AG09309 (cell line): ENCODE measurements around the gene TAF6.
A peak's percentile ranks its signal among the peaks of the same experiment; 100 is the strongest.

Experiments
- DNase-seq: peaks from one replicate; pipeline ENCODE4 v3.0.0-alpha.2; 2010; ENCODE audit warnings: low read depth
- H3K4me3 ChIP-seq: 2 replicates; pipeline ENCODE4 v1.5.1; 2011; ENCODE audit warnings: mild to moderate bottlenecking, low read depth, low read length, moderate library complexity; ENCODE audit not compliant: control insufficient read depth
- CTCF ChIP-seq: IDR thresholded peaks from 2 replicates; pipeline ENCODE4 v1.5.1; 2011; ENCODE audit warnings: mild to moderate bottlenecking, low read depth, low read length, inconsistent platforms; ENCODE audit not compliant: insufficient read depth, control insufficient read depth; ENCODE audit errors: missing control alignments

Gene TAF6

DNA sequence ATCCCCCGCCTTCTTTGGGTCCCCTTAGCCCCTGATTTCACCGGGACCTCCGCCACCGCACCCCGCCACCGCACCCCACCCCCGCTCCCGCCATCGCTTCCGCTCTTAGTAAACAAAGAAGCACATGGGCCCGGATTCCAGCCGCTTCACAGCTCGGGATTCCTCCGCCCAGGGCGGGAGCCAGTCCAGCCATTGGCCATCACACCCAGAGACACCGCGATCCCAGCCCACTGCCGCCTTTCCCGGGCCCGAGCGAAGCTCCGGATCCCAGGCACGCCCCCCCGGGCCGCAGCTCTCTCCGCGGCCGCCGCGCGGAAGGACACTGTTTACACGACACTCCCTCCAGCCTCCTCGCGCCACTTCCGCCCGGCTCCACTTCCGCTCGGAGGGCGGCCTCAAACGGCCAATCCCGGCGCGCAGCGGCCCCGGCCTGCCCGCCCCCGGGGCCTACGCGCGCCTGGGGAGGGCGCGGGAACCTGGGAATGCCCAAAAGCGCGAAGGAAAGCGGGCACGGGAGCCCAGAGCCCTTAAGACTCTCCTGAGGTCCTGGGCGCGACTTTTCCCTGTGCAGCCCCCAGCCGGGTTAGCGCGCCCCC lies 18.6 kb downstream of the TAF6 start:
- DNase-seq, result peak; percentile 97
- peak overlapping the region; percentile 93 for H3K4me3 ChIP-seq
- no peak for TF ChIP-seq CTCF

DNA sequence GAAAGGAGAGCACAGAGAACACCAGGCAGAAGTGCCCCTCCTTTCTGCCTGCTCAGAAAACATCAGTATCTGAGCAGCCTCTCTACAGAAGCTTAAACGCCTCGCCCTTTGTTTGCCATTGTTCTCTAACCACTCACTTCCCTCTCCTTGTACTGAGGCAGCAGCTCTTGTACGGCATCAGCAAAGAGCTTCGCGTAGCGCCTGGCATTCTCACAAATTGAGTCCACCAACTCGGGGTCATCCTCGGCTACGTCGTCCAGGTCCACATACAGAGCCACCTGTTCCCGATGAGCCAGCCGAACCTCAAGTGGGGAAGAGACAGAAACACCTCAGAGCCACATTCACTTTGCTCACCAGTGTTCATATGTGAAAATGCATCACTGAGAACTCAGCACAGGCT lies 19.7 kb downstream of the TAF6 start:
- TF ChIP-seq CTCF, result no peak
- no peak for DNase-seq
- H3K4me3 ChIP-seq, result peak overlapping the region; percentile 93

- no peak overlapping the region for H3K4me3 ChIP-seq
- no peak for TF ChIP-seq CTCF
- no peak for DNase-seq
Measured at GRCh38 chr7:100098913-100099312, 20.2 kb downstream of the TAF6 start.

DNA sequence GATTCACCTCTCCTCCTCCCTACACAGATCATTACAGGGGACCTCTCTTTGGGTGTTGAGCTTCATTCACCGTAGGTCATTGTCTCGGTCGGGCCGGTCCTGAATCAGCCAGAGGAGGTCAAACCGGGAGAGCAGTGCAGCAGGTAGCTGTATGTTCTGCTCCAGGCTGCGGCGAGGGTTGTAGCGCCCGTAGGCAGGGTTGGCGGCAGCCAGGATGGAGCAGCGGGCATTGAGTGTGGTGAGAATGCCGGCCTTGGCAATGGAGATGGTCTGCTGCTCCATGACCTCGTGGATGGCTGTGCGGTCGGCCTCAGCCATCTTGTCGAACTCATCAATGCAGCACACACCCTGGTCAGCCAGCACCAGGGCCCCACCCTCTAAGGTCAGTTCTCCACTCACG lies 23.5 kb downstream of the TAF6 start:
- DNase-seq, result no peak
- TF ChIP-seq CTCF, result no peak
- no peak overlapping the region for H3K4me3 ChIP-seq

DNA sequence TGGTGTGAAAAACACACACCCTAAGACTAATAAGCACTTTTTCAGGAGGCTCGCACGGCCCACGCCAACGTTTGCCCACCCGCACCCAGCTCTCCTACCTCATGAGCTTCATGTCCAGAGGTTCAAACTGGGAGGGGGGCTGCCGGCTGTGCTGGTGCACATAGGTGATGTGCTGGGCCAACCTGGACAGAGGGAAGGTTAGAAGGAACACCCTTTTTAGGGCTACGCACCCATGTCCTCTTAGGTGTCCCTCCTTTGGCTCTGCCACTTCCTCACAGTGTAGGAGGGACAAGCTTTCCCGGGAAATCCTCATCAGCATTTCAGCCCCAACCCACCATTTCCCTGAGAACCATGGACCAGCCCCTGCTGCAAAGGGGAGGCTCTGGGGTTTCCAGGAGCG lies 23.9 kb downstream of the TAF6 start:
- H3K4me3 ChIP-seq, result no peak overlapping the region
- no peak for TF ChIP-seq CTCF
- DNase-seq, result no peak

GRCh38 chr7:100093925-100094486 lies 25.2 kb downstream of the TAF6 start:
- no peak for DNase-seq
- TF ChIP-seq CTCF, result no peak
- H3K4me3 ChIP-seq, result no peak overlapping the region

DNA sequence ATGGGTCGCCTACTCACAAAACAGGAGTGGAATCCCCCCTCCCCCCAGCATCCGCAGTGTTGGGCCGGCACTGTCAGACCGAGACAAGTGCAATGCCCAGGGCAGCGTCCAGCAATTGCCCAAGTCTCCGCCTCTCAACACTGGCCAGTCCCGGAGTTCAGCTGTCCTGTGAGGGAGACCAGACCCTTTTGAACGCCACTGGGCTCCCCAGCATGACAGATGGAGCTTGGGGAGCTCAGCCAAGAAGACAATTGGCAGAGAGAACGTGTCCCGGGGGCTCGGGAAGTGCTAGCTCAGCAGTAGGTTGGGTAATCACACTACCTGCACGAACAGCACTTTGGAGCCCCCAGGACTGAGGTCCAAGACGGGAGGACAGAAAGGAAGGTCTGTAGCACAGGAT lies 25.7 kb downstream of the TAF6 start:
- DNase-seq, result no peak

More for the DNA sequence above, 25.7 kb downstream of the TAF6 start:
- TF ChIP-seq CTCF, result no peak
- H3K4me3 ChIP-seq, result no peak overlapping the region
